Measurements from ENCODE around the gene LIMS2.

LIMS2 gene

GRCh38 chr2:127701651-127702394 is 26.5 kb upstream of the LIMS2 start:
- H3K27me3 ChIP-seq = no peaks in the 10 kb centered on the region
- peak; percentile 72 for DNase-seq
- TF ChIP-seq CTCF (IDR thresholded peaks at IDR 0.05; ENCODE audit: low read depth, low read length) = no peak
- H3K36me3 ChIP-seq = 0 out of 2 replicates have a peak, but pooled peaks cover 3% of the 10 kb centered on the region
- H3K4me1 ChIP-seq = no peaks in the 10 kb centered on the region
- H3K9me3 ChIP-seq = no peaks in the 10 kb centered on the region
- H3K4me3 ChIP-seq (ENCODE audit: low read depth, low read length) = peak overlapping the region; percentile 63

- no peak for TF ChIP-seq CTCF (IDR thresholded peaks at IDR 0.05; ENCODE audit: low read depth, low read length)
- H3K4me3 ChIP-seq (ENCODE audit: low read depth, low read length) = peak within 1 kb of the TSS; percentile 63
- no peaks in the 10 kb centered on the region for H3K27me3 ChIP-seq
- no peaks in the 10 kb centered on the region for H3K4me1 ChIP-seq
- H3K36me3 ChIP-seq = no peaks in the 10 kb centered on the region
- DNase-seq = peak; percentile 86
- no peaks in the 10 kb centered on the region for H3K9me3 ChIP-seq
These were observed 25.9 kb upstream of the LIMS2 start, which contains the start of gene SFT2D3 for GRCh38 chr2:127701193-127701650. TSS of gene SFT2D3 (plus strand) at chr2:127701497. CDS start at chr2:127701529, 32 bp downstream.

GRCh38 chr2:127700527-127701192 is 25.3 kb upstream of the LIMS2 start:
- no peak for TF ChIP-seq CTCF (IDR thresholded peaks at IDR 0.05; ENCODE audit: low read depth, low read length)
- no peaks in the 10 kb centered on the region for H3K27me3 ChIP-seq
- no peaks in the 10 kb centered on the region for H3K36me3 ChIP-seq
- no peak for DNase-seq
- H3K9me3 ChIP-seq = no peaks in the 10 kb centered on the region
- no peaks in the 10 kb centered on the region for H3K4me1 ChIP-seq
- H3K4me3 ChIP-seq (ENCODE audit: low read depth, low read length) = peak overlapping the region; percentile 61

- no peaks in the 10 kb centered on the region for H3K4me1 ChIP-seq
These were observed 23.4 kb upstream of the LIMS2 start for GRCh38 chr2:127698553-127699355.

GRCh38 chr2:127697482-127698180 is 22.3 kb upstream of the LIMS2 start:
- Histone ChIP-seq H3K4me1 (no peaks in the 10 kb centered on the region), H3K36me3 (no peaks in the 10 kb centered on the region), H3K4me3 (ENCODE audit: low read depth, low read length) (no peak overlapping the region), H3K27me3 (no peaks in the 10 kb centered on the region), H3K9me3 (no peaks in the 10 kb centered on the region)
- no peak for TF ChIP-seq CTCF (IDR thresholded peaks at IDR 0.05; ENCODE audit: low read depth, low read length)
- DNase-seq = no peak

More at GRCh38 chr2:127698553-127699355, 23.4 kb upstream of the LIMS2 start:
- H3K4me3 ChIP-seq (ENCODE audit: low read depth, low read length) = no peak overlapping the region
- H3K27me3 ChIP-seq = no peaks in the 10 kb centered on the region
- no peaks in the 10 kb centered on the region for H3K9me3 ChIP-seq
- no peak for DNase-seq
- H3K36me3 ChIP-seq = no peaks in the 10 kb centered on the region
- TF ChIP-seq CTCF (IDR thresholded peaks at IDR 0.05; ENCODE audit: low read depth, low read length) = no peak

Data from BE2C (cell line).